HCT116 (cell line): ENCODE results near the gene BAIAP2L1. TPM values are rescaled to one million over a fixed set of nuclear protein-coding genes. Genes with fewer than 3 reads are reported as not detected.

ENCODE experiments used
- ATAC-seq: fragments of 200-7000 bp; cut with Tn5 transposase; 2 replicates; pipeline ENCODE4 v1.9.1; 2020; ENCODE audit warnings: mild to moderate bottlenecking, moderate library complexity
- BruUV-seq: library from RNA; stranded (reverse); fragments of 400-500 nt; replicated peaks from 2 replicates; lab custom pipeline; 2021; lab: Mats Ljungman, UMichigan
- CTCF ChIA-PET: fragments of 300-600 bp; sonication (Branson Sonifier 250); formaldehyde crosslinking; loops from one replicate; lab custom pipeline; 2021; ENCODE audit warnings: antibody characterized with exemption; lab: Charles Lee
- POLR2A ChIA-PET: fragments of 300-600, 350-600 bp; sonication (Branson Sonifier 250); formaldehyde crosslinking; loops from one replicate; lab custom pipeline; 2021; ENCODE audit warnings: antibody characterized with exemption; lab: Charles Lee
- RAD21 ChIA-PET, 2 experiments: fragments of 300-600 bp; sonication (Branson Sonifier 250); formaldehyde crosslinking; loops; one replicate each; lab custom pipeline; 2023; ENCODE audit warnings: low total read pairs in 2 of 2; ENCODE audit not compliant: uncharacterized antibody in 2 of 2, unreplicated experiment in 2 of 2, low non-redundant PET in 1 of 2; lab: Charles Lee
- DNase-seq: peaks from one replicate; pipeline ENCODE4 v3.0.0-alpha.2; 2010; ENCODE audit warnings: low read depth, low spot score
- H2AFZ ChIP-seq: fragments of 200-600 bp; shearing (Covaris generic), sonication (generic); 2 replicates; pipeline ENCODE4 v1.6.1; 2017; ENCODE audit warnings: low read depth, mixed run types, mixed read lengths, antibody characterized with exemption, low read length; ENCODE audit not compliant: poor library complexity, severe bottlenecking
- H3K27ac ChIP-seq: 2 replicates; pipeline ENCODE4 v1.5.1; 2012; ENCODE audit warnings: low read depth, low read length
- H3K27me3 ChIP-seq: fragments of 200-600 bp; sonication (generic); 2 replicates; pipeline ENCODE4 v1.6.1; 2016; ENCODE audit warnings: mixed run types, low read length, mixed read lengths; ENCODE audit not compliant: insufficient read depth
- H3K36me3 ChIP-seq, 2 experiments: fragments of 200-500 bp in 1 of 2; fragments of 200-600 bp in 1 of 2; sonication (Bioruptor generic) in 1 of 2; sonication (generic) in 1 of 2; 2 replicates each; pipeline versions ENCODE4 v1.5.1 to v1.6.1; 2014 to 2016; ENCODE audit warnings: low read length in 2 of 2, inconsistent platforms in 1 of 2, mixed read lengths in 1 of 2, mixed run types in 1 of 2; ENCODE audit not compliant: insufficient read depth in 2 of 2, control insufficient read depth in 1 of 2
- H3K4me1 ChIP-seq, 2 experiments: fragments of 200-600 bp in 1 of 2; sonication (generic) in 1 of 2; 2 replicates each; pipeline versions ENCODE4 v1.5.1 to v1.6.1; 2012 to 2017; ENCODE audit warnings: low read length in 2 of 2, inconsistent platforms in 1 of 2, mild to moderate bottlenecking in 1 of 2, mixed read lengths in 1 of 2, mixed run types in 1 of 2, moderate library complexity in 1 of 2; ENCODE audit not compliant: insufficient read depth in 2 of 2, control insufficient read depth in 1 of 2
- H3K4me2 ChIP-seq: fragments of 200-600 bp; sonication (generic); 2 replicates; pipeline ENCODE4 v1.6.1; 2017; ENCODE audit warnings: mixed run types, low read length, mixed read lengths
- H3K4me3 ChIP-seq, 2 experiments: fragments of 200-600 bp in 1 of 2; sonication (generic) in 1 of 2; replicated peaks in 1 of 2; 2 replicates each; pipeline ENCODE4 v1.5.1; 2011 to 2016; ENCODE audit warnings: low read length in 2 of 2, control low read depth in 1 of 2, low read depth in 1 of 2, mild to moderate bottlenecking in 1 of 2, mixed read lengths in 1 of 2, mixed run types in 1 of 2
- H3K79me2 ChIP-seq: fragments of 200-600 bp; sonication (generic); 2 replicates; pipeline ENCODE4 v1.6.1; 2017; ENCODE audit warnings: mild to moderate bottlenecking, mixed run types, low read length, moderate library complexity, mixed read lengths; ENCODE audit not compliant: insufficient read depth
- H3K9ac ChIP-seq: fragments of 200-600 bp; sonication (generic); 2 replicates; pipeline ENCODE4 v1.6.1; 2016; ENCODE audit warnings: low read length, mixed read lengths
- H3K9me2 ChIP-seq: fragments of 200-600 bp; sonication (generic), shearing (Covaris generic); 2 replicates; pipeline ENCODE4 v1.6.1; 2017; ENCODE audit warnings: mixed run types, mild to moderate bottlenecking, moderate library complexity; ENCODE audit not compliant: insufficient read depth
- H3K9me3 ChIP-seq, 2 experiments: fragments of 200-500 bp in 1 of 2; fragments of 200-600 bp in 1 of 2; sonication (Bioruptor generic) in 1 of 2; sonication (generic) in 1 of 2; 2 replicates each; pipeline ENCODE4 v1.6.1; 2014 to 2017; ENCODE audit warnings: low read length in 2 of 2, mixed read lengths in 2 of 2, inconsistent platforms in 1 of 2, low read depth in 1 of 2, mild to moderate bottlenecking in 1 of 2, mixed run types in 1 of 2, moderate library complexity in 1 of 2; ENCODE audit not compliant: control insufficient read depth in 1 of 2, insufficient read depth in 1 of 2
- H4K20me1 ChIP-seq: fragments of 200-600 bp; sonication (generic), shearing (Covaris generic); 2 replicates; pipeline ENCODE4 v1.6.1; 2017; ENCODE audit warnings: mixed run types, mild to moderate bottlenecking, moderate library complexity; ENCODE audit not compliant: insufficient read depth
- CBX3 ChIP-seq: IDR thresholded peaks from 2 replicates; pipeline ENCODE4 v1.6.1; 2012; ENCODE audit warnings: low read depth
- EGR1 ChIP-seq: IDR thresholded peaks from 2 replicates; pipeline ENCODE4 v1.6.1; 2012; ENCODE audit warnings: low read depth
- ELF1 ChIP-seq: IDR thresholded peaks from 2 replicates; pipeline ENCODE4 v1.6.1; 2012; ENCODE audit warnings: low read depth, borderline replicate concordance
- EZH2 ChIP-seq: fragments of 200-600 bp; sonication (generic); IDR thresholded peaks from 2 replicates; pipeline ENCODE4 v1.6.1; 2017; ENCODE audit warnings: antibody characterized with exemption, mixed run types
- EZH2phosphoT487 ChIP-seq: fragments of 200-600 bp; IDR thresholded peaks from 2 replicates; pipeline ENCODE4 v1.6.1; 2018; ENCODE audit warnings: antibody characterized with exemption, borderline replicate concordance
- POLR2A ChIP-seq: IDR thresholded peaks from 2 replicates; pipeline ENCODE4 v1.7.0; 2011; ENCODE audit warnings: borderline replicate concordance; ENCODE audit not compliant: insufficient read depth, insufficient read length; ENCODE audit errors: extremely low read depth
- POLR2AphosphoS5 ChIP-seq: IDR thresholded peaks from 2 replicates; pipeline ENCODE4 v1.6.1; 2011; ENCODE audit warnings: mild to moderate bottlenecking, low read depth, low read length, moderate library complexity
- SIN3A ChIP-seq: IDR thresholded peaks from 2 replicates; pipeline ENCODE4 v1.6.1; 2012; ENCODE audit warnings: low read depth
- TCF7L2 ChIP-seq: IDR thresholded peaks from 2 replicates; pipeline ENCODE4 v1.7.0; 2011; ENCODE audit warnings: borderline replicate concordance, inconsistent platforms; ENCODE audit not compliant: insufficient read depth, insufficient read length; ENCODE audit errors: extremely low read depth
- YY1 ChIP-seq: IDR thresholded peaks from 2 replicates; pipeline ENCODE4 v1.6.1; 2011; ENCODE audit warnings: low read length, low read depth, moderate library complexity, mild to moderate bottlenecking; ENCODE audit not compliant: insufficient replicate concordance; ENCODE audit errors: extremely low read depth
- ZFX ChIP-seq: fragments of 450-650 bp; IDR thresholded peaks from 2 replicates; pipeline ENCODE4 v1.6.1; 2017
- intact Hi-C: fragments of 100-400 bp; cut with micrococcal nuclease; formaldehyde crosslinking; loops from 2 replicates; pipeline ENCODE4 v1.10.0; 2022
- total RNA-seq: library from RNA; stranded (reverse); gene quantifications from one replicate; pipeline ENCODE4 v1.2.1, GENCODE V29; 2021; ENCODE audit not compliant: unreplicated experiment
- TF ChIP-seq, protein P1 (sequence below): IDR thresholded peaks from 2 replicates; pipeline ENCODE4 v1.6.1; 2012; ENCODE audit warnings: low read depth
- TF ChIP-seq, protein P2 (sequence below), 3 experiments: fragments of 200-600 bp in 1 of 3; sonication (generic) in 1 of 3; IDR thresholded peaks in 2 of 3; conservative IDR thresholded peaks in 1 of 3; 2 replicates each; pipeline ENCODE4 v1.5.1; 2012 to 2017; ENCODE audit warnings: low read depth in 2 of 3, low read length in 2 of 3, antibody characterized with exemption in 1 of 3, borderline replicate concordance in 1 of 3, control low read depth in 1 of 3, mild to moderate bottlenecking in 1 of 3, mixed read lengths in 1 of 3, mixed run types in 1 of 3, moderate library complexity in 1 of 3; ENCODE audit not compliant: insufficient read depth in 1 of 3

BAIAP2L1 gene
- total RNA-seq, 1 experiment from 2014 or later, result 61.2 TPM

DNA sequence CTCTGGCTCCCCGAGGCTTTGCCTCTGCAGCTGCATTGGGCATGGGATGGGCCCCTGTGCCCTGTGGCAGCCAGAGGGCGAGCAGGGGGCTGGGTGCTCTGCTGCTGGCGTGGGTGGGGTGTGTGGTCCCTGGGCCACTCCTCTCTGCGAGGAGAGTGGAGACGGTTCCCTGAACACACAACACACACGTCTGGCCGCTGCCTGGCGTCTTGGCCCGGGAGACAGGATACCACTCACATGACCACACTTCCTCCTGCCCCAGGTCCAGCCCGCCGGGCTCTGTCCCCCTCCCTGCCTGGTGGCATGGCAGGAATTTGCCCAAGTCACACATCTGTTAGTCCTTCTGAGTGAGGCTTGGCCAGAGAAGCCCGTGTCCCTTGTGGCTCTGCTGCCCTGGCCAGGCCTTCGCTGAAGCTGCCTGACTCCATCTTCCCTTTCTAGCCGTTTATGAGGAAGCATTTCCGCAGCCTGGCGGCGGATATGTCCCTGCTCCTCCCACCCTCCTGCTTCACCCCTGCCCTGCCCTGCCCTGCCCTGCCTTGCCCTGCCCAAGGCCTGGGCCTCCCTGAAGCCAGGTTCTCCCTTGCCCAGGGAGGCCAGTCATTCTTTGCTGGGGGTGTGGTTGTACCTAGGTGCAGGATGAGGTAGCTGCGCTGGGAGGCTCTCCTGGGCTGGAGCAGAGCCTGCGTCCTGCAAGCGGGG, 116.4 kb downstream of the BAIAP2L1 start:
- POLR2A ChIA-PET, result interaction anchor here (0.9 kb wide), 1 partner anchor 124 kb away, joined by 3 read pairs; no protein-coding TSS in a partner anchor
- no TSS peak for BruUV-seq
- Histone ChIP-seq H3K4me1 (peaks cover 48 to 74% of the 10 kb centered on the region in 2 experiments), H3K36me3 (no peaks in the 10 kb centered on the region; a peak in 1 of 4 replicates), H4K20me1 (peaks cover 3% of the 10 kb centered on the region; the same call in 1 of the 2 replicates), H3K9me3 (no peaks in the 10 kb centered on the region), H3K9ac (peak overlapping the region; percentile 95), H3K79me2 (peaks cover 77% of the 10 kb centered on the region), H2AFZ (no peak overlapping the region), H3K4me3 (peak overlapping the region; percentile 24 to 43), H3K4me2 (peak overlapping the region; percentile 95), H3K27ac (peak overlapping the region; percentile 68), H3K9me2 (no peaks in the 10 kb centered on the region), H3K27me3 (no peaks in the 10 kb centered on the region)
- intact Hi-C loops, result no loop called here
- DNase-seq (no peak), ATAC-seq (no peak)
- CTCF ChIA-PET, result no interaction called here
- 0 out of 2 replicates have a peak, but pooled peaks have one; percentile 30 for TF ChIP-seq POLR2AphosphoS5
- TF ChIP-seq SIN3A, result no peak
- RAD21 ChIA-PET, result no interaction called here

DNA sequence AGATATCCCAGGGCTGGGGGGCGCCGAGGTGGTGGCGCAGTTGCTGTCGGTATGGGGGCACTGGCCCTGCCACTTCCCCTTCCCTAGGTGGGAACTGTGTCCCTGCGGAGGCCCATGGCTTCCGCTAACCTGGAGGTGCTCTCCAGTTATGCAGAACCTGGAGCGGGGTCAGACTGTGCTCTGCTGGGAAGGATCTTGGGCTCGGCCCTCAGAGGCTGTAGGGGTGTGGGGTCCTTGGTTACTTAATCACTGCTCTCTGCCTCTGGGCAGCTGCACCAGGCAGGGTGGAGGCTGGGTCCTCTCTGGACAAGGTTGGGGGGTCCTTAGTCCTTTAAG, 117.0 kb downstream of the BAIAP2L1 start:
- intact Hi-C loops, result no loop called here
- TF ChIP-seq YY1 (no peak), POLR2A (no peak), ZFX (no peak), ELF1 (no peak), TCF7L2 (no peak), CBX3 (no peak), EZH2phosphoT487 (no peak), EZH2 (no peak), EGR1 (no peak)
- TF ChIP-seq, protein P1, sequence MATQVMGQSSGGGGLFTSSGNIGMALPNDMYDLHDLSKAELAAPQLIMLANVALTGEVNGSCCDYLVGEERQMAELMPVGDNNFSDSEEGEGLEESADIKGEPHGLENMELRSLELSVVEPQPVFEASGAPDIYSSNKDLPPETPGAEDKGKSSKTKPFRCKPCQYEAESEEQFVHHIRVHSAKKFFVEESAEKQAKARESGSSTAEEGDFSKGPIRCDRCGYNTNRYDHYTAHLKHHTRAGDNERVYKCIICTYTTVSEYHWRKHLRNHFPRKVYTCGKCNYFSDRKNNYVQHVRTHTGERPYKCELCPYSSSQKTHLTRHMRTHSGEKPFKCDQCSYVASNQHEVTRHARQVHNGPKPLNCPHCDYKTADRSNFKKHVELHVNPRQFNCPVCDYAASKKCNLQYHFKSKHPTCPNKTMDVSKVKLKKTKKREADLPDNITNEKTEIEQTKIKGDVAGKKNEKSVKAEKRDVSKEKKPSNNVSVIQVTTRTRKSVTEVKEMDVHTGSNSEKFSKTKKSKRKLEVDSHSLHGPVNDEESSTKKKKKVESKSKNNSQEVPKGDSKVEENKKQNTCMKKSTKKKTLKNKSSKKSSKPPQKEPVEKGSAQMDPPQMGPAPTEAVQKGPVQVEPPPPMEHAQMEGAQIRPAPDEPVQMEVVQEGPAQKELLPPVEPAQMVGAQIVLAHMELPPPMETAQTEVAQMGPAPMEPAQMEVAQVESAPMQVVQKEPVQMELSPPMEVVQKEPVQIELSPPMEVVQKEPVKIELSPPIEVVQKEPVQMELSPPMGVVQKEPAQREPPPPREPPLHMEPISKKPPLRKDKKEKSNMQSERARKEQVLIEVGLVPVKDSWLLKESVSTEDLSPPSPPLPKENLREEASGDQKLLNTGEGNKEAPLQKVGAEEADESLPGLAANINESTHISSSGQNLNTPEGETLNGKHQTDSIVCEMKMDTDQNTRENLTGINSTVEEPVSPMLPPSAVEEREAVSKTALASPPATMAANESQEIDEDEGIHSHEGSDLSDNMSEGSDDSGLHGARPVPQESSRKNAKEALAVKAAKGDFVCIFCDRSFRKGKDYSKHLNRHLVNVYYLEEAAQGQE, result no peak
- TF ChIP-seq, protein P2, sequence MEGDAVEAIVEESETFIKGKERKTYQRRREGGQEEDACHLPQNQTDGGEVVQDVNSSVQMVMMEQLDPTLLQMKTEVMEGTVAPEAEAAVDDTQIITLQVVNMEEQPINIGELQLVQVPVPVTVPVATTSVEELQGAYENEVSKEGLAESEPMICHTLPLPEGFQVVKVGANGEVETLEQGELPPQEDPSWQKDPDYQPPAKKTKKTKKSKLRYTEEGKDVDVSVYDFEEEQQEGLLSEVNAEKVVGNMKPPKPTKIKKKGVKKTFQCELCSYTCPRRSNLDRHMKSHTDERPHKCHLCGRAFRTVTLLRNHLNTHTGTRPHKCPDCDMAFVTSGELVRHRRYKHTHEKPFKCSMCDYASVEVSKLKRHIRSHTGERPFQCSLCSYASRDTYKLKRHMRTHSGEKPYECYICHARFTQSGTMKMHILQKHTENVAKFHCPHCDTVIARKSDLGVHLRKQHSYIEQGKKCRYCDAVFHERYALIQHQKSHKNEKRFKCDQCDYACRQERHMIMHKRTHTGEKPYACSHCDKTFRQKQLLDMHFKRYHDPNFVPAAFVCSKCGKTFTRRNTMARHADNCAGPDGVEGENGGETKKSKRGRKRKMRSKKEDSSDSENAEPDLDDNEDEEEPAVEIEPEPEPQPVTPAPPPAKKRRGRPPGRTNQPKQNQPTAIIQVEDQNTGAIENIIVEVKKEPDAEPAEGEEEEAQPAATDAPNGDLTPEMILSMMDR (IDR thresholded peaks at IDR 0.05 in 2 of 3, conservative IDR thresholded peaks at IDR 0.05 in 1 of 3; ENCODE audit: borderline replicate concordance in 1 of 3, insufficient read depth in 1 of 3, low read depth in 2 of 3, low read length in 2 of 3), result no peak

More for the DNA sequence above, 117.0 kb downstream of the BAIAP2L1 start:
- no peaks in the 10 kb centered on the region for H3K27me3 ChIP-seq
- DNase-seq (no peak), ATAC-seq (no peak)
- H3K27ac ChIP-seq, result peak overlapping the region; percentile 68
- POLR2A ChIA-PET, result interaction anchor here (0.9 kb wide), 1 partner anchor 124 kb away, joined by 3 read pairs; no protein-coding TSS in a partner anchor
- H3K9ac ChIP-seq, result peak overlapping the region; percentile 95
- BruUV-seq, result no TSS peak
- H3K4me1 ChIP-seq, result peaks cover 48 to 72% of the 10 kb centered on the region in 2 experiments
- CTCF ChIA-PET, result interaction anchor here (1.4 kb wide), 1 partner anchor 117 kb away, joined by 3 read pairs; the partner anchor contains the start of gene BAIAP2L1
- peaks cover 3% of the 10 kb centered on the region; the same call in 1 of the 2 replicates for H4K20me1 ChIP-seq
- no peaks in the 10 kb centered on the region for H3K9me3 ChIP-seq
- H3K36me3 ChIP-seq, result no peaks in the 10 kb centered on the region
- peaks cover 70% of the 10 kb centered on the region for H3K79me2 ChIP-seq
- RAD21 ChIA-PET, result no interaction called here
- H3K9me2 ChIP-seq, result no peaks in the 10 kb centered on the region
- peak overlapping the region in 1 of 2 experiments; percentile 43; a peak in 2 of 4 replicates for H3K4me3 ChIP-seq
- peak overlapping the region; percentile 95 for H3K4me2 ChIP-seq
- no peak overlapping the region for H2AFZ ChIP-seq
